Hepatocyte (in vitro differentiated cells): ENCODE measurements around the gene LMX1B. TPM values are rescaled to one million over a fixed set of nuclear protein-coding genes. Genes with fewer than 3 reads are reported as not detected.

ENCODE experiments used
- DNase-seq: peaks from one replicate; pipeline ENCODE4 v3.0.0-alpha.2; 2016; ENCODE audit warnings: low spot score
- H2AFZ ChIP-seq: fragments of 200-600 bp; sonication (generic); 2 replicates; pipeline ENCODE4 v1.6.0; 2016; ENCODE audit warnings: antibody characterized with exemption, mild to moderate bottlenecking
- H3K27ac ChIP-seq: fragments of 200-600 bp; sonication (generic); 2 replicates; pipeline ENCODE4 v1.5.1; 2016; ENCODE audit warnings: mild to moderate bottlenecking
- H3K27me3 ChIP-seq: fragments of 200-600 bp; sonication (generic); 2 replicates; pipeline ENCODE4 v1.6.1; 2016
- H3K36me3 ChIP-seq: fragments of 200-600 bp; sonication (generic); replicated peaks from 2 replicates; pipeline ENCODE4 v1.5.1; 2016; ENCODE audit warnings: low read depth; ENCODE audit not compliant: insufficient read depth
- H3K4me1 ChIP-seq: fragments of 200-600 bp; sonication (generic); 2 replicates; pipeline ENCODE4 v1.5.1; 2016; ENCODE audit warnings: mild to moderate bottlenecking, moderate library complexity; ENCODE audit not compliant: insufficient read depth
- H3K4me2 ChIP-seq: fragments of 200-600 bp; sonication (generic); 2 replicates; pipeline ENCODE4 v1.6.0; 2016
- H3K4me3 ChIP-seq: fragments of 200-600 bp; sonication (generic); 2 replicates; pipeline ENCODE4 v1.5.1; 2016; ENCODE audit warnings: mild to moderate bottlenecking
- H3K79me2 ChIP-seq: fragments of 200-600 bp; sonication (generic); 2 replicates; pipeline ENCODE4 v1.6.0; 2017; ENCODE audit warnings: mild to moderate bottlenecking
- H3K9me2 ChIP-seq: fragments of 200-600 bp; sonication (generic); replicated peaks from 2 replicates; pipeline ENCODE4 v1.6.0; 2017; ENCODE audit warnings: mild to moderate bottlenecking; ENCODE audit not compliant: insufficient read depth
- H3K9me3 ChIP-seq: fragments of 200-600 bp; sonication (generic); 2 replicates; pipeline ENCODE4 v1.5.1; 2016; ENCODE audit warnings: low read depth, mild to moderate bottlenecking
- H4K20me1 ChIP-seq: fragments of 200-600 bp; sonication (generic); 2 replicates; pipeline ENCODE4 v1.6.0; 2016; ENCODE audit warnings: mild to moderate bottlenecking; ENCODE audit not compliant: insufficient read depth, poor library complexity, severe bottlenecking
- CTCF ChIP-seq: fragments of 200-600 bp; sonication (generic); IDR thresholded peaks from 2 replicates; pipeline ENCODE4 v1.5.1; 2016; ENCODE audit warnings: antibody characterized with exemption, mild to moderate bottlenecking; ENCODE audit not compliant: poor library complexity
- EZH2 ChIP-seq: fragments of 200-600 bp; sonication (generic); IDR thresholded peaks from 2 replicates; pipeline ENCODE4 v1.6.1; 2016; ENCODE audit warnings: antibody characterized with exemption, mild to moderate bottlenecking, borderline replicate concordance
- EZH2phosphoT487 ChIP-seq: fragments of 200-600 bp; sonication (generic); IDR thresholded peaks from one replicate; pipeline ENCODE4 v1.6.1; 2018; ENCODE audit warnings: antibody characterized with exemption, mild to moderate bottlenecking, low read depth, moderate library complexity; ENCODE audit not compliant: unreplicated experiment, severe bottlenecking
- WGBS: methylation state at CpG from one replicate; pipeline ENCODE4 v1.1.6; 2016; ENCODE audit warnings: low lambda C conversion rate; ENCODE audit errors: missing lambda C conversion rate; 5-methylcytosine and 5-hydroxymethylcytosine counted together
- polyA plus RNA-seq: library from polyadenylated mRNA; unstranded; fragments of >200 nt; fragmentation: Nextera tagmentation; extraction: Ambion mirVana; gene quantifications from 2 replicates; pipeline ENCODE4 v1.2.1, GENCODE V29; 2016
- total RNA-seq: library from RNA; depleted of rRNA; stranded (reverse); fragments of >200 nt; gene quantifications from 2 replicates; pipeline ENCODE4 v1.2.3, GENCODE V29; 2014

Gene LMX1B
- total and polyA plus RNA-seq, 2 experiments from 2014 or later = 0.16 TPM; not detected in 1

- peaks cover 33% of the 10 kb centered on the region for H3K4me1 ChIP-seq
- 73% methylated on average over 14 of the region's 14 CpGs for WGBS
- H3K9me3 ChIP-seq = no peaks in the 10 kb centered on the region
- H3K79me2 ChIP-seq = no peaks in the 10 kb centered on the region
- H2AFZ ChIP-seq = no peak overlapping the region
- no peak overlapping the region for H3K27ac ChIP-seq
- no peaks in the 10 kb centered on the region for H3K9me2 ChIP-seq
- TF ChIP-seq CTCF (no peak), EZH2phosphoT487 (no peak), EZH2 (no peak)
- H3K27me3 ChIP-seq = peaks cover 39% of the 10 kb centered on the region
- DNase-seq = no peak
- no peaks in the 10 kb centered on the region for H3K36me3 ChIP-seq
- H3K4me3 ChIP-seq = no peak overlapping the region
- no peaks in the 10 kb centered on the region for H4K20me1 ChIP-seq
- no peak overlapping the region for H3K4me2 ChIP-seq
Observed at GRCh38 chr9:126669108-126669507, 55.4 kb downstream of the LMX1B start.

GRCh38 chr9:126670270-126670669, 56.5 kb downstream of the LMX1B start:
- H3K36me3 ChIP-seq = no peaks in the 10 kb centered on the region
- H4K20me1 ChIP-seq = no peaks in the 10 kb centered on the region
- no peaks in the 10 kb centered on the region for H3K79me2 ChIP-seq
- no peak overlapping the region for H3K4me2 ChIP-seq
- peaks cover 22% of the 10 kb centered on the region for H3K4me1 ChIP-seq
- H2AFZ ChIP-seq = no peak overlapping the region
- TF ChIP-seq EZH2 = no peak
- TF ChIP-seq CTCF = no peak
- no peak for TF ChIP-seq EZH2phosphoT487
- peaks cover 49% of the 10 kb centered on the region for H3K27me3 ChIP-seq
- H3K9me3 ChIP-seq = no peaks in the 10 kb centered on the region
- H3K27ac ChIP-seq = no peak overlapping the region
- H3K9me2 ChIP-seq = no peaks in the 10 kb centered on the region
- DNase-seq = no peak
- H3K4me3 ChIP-seq = no peak overlapping the region
- 93% methylated on average over 12 of the region's 12 CpGs for WGBS

DNA sequence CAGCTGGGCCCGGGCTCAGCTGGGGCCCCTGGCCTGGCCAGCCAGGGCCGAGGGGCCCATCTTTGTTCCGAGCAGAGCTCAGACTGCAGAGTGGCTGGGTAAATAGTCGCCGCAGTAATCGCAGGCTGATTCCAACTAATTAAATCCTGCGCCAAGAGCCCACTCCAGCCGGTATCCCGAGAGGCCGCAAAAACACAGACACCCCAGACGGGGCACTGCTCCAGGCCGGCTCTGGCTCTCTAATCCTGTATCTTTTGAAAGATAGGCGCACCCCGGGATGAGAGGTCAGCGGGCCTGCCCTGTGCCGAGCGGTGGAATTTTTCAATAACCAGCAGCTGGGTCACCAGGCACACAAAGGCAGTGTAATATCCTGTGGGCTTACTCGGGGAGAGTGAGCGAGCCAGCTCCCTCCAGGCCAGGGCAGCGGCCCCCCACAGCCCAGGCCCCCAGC, 57.7 kb downstream of the LMX1B start:
- Histone ChIP-seq H3K27ac (no peak overlapping the region), H3K4me2 (peak overlapping the region; percentile 59), H3K4me1 (peaks cover 17% of the 10 kb centered on the region), H2AFZ (no peak overlapping the region), H4K20me1 (no peaks in the 10 kb centered on the region), H3K9me3 (no peaks in the 10 kb centered on the region), H3K79me2 (no peaks in the 10 kb centered on the region), H3K27me3 (peaks cover 47% of the 10 kb centered on the region), H3K9me2 (no peaks in the 10 kb centered on the region), H3K4me3 (no peak overlapping the region), H3K36me3 (no peaks in the 10 kb centered on the region)
- TF ChIP-seq CTCF (no peak), EZH2 (no peak), EZH2phosphoT487 (no peak)
- no peak for DNase-seq
- 16% methylated on average over 20 of the region's 20 CpGs for WGBS

- Histone ChIP-seq H3K9me2 (no peaks in the 10 kb centered on the region), H3K27ac (no peak overlapping the region), H3K79me2 (no peaks in the 10 kb centered on the region), H3K4me3 (no peak overlapping the region), H3K4me2 (peak overlapping the region; percentile 59), H2AFZ (no peak overlapping the region), H3K4me1 (peaks cover 17% of the 10 kb centered on the region), H3K36me3 (no peaks in the 10 kb centered on the region), H3K27me3 (peaks cover 49% of the 10 kb centered on the region), H4K20me1 (no peaks in the 10 kb centered on the region), H3K9me3 (no peaks in the 10 kb centered on the region)
- TF ChIP-seq EZH2phosphoT487 (no peak), EZH2 (no peak), CTCF (no peak)
- no peak for DNase-seq
- WGBS = 61% methylated on average over 6 of the region's 6 CpGs
Observed at GRCh38 chr9:126671983-126672382, 58.3 kb downstream of the LMX1B start.
